GM19438 (cell line): ENCODE results near the gene CNKSR1.

Experiments used
- ATAC-seq: cut with Tn5 transposase; IDR thresholded peaks from one replicate; pipeline ENCODE4 v1.9.1; 2021; ENCODE audit warnings: low read depth; ENCODE audit not compliant: unreplicated experiment

Gene CNKSR1

DNA sequence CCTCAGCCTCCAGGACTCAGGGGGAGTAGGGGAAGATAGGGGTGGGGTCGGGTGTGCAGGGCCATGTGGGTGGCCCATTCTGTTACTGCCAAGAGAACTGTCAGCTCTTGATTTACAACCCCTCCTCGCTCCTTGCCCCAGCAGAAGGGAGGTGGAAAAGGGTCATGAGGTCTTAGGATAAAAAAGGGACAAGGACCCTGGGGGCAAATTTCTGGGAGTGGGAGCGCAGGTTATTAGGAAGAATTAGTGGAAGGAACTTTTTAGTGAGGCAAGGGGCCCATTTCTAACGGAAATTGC, 17.6 kb upstream of the CNKSR1 start:
- no peak for ATAC-seq

DNA sequence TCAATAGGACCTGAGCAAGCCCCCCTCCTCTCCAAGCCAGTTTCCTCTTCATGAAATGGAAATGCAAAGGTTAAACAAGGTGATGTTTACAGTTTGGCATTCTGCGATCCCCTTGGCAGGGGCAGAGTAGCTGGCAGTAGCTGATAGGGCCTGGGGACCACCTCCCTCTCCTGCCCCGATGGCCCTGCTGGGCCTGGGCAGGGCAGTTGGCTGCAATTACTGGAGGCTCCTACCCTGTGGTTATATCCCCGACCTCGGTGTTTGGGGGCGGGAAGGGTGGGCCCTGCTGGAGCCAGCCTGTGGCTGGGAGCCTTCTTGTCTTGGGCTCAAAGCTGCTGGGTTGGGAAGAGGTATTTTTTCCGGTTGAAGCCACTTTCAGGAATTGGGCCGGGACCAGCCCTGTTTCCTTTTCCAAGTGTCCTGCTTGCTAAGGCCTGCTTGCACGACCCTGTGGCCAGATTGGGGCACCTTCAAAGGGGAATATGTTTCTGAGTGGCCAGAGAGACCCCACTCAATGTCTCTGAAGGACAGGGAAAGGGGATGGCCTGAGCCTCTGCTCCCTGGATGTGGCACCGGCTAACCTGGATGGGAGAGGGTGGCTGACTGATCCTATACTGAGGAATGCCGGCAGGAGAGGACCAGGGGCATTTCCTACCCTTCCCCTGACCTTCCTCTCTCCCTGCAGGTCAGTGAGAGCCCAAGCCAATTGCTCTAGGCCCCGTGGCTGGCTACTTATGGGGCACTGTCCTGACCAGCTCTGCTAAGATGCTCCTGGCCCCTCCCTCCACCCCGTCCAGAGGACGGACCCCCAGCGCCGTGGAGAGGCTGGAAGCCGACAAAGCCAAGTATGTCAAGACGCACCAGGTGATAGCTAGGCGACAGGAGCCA, 16.5 kb upstream of the CNKSR1 start:
- ATAC-seq = no peak

DNA sequence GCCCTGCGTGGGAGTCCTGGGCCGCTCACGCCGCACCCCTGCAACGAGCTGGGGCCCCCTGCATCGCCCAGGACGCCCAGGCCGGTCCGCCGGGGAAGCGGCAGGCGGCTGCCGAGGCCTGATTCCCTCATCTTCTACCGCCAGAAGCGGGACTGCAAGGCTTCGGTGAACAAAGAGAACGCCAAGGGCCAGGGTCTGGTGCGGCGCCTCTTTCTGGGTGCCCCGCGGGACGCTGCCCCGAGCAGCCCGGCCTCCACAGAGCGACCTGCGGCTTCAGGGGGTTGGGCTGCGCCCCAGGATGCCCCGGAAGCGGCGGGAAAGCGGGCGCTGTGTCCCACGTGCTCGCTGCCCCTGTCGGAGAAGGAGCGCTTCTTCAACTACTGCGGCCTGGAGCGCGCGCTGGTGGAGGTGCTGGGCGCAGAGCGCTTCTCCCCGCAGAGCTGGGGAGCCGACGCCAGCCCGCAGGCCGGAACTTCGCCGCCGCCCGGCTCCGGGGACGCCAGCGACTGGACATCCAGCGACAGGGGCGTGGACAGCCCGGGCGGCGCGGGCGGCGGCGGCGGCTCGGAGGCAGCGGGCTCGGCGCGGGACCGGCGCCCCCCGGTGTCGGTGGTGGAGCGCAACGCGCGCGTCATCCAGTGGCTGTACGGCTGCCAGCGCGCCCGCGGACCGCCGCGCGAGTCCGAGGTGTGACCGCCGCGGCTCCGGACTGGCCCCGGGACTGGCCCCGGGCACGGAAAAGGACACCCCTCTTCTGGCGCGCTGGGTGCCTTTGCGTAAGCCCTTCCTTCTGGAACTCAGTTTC, 15.7 kb upstream of the CNKSR1 start:
- no peak for ATAC-seq

DNA sequence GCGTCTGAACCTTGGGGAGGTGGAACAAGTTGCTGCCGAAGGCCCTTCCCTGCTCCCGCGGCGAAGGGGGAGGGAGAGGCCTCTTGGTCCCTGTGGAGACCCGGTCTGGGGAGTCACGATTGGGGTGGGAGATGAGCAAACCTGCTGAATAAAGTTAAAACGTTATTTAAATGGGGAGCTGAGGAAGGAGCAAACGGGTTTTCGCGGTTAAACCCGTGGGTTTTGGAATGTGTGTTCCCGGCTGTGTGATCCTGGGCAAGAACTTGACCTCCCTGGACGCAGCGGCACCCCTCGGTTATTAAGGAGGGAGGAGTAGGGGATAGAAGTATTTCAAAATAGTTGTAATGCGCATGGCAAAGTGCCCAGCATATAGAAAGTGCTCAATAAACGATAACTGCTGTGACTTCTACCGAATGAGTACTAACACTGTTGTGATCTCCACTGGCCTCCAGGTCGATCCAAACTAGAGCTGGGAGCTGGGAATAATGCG, 15.0 kb upstream of the CNKSR1 start:
- ATAC-seq = no peak

DNA sequence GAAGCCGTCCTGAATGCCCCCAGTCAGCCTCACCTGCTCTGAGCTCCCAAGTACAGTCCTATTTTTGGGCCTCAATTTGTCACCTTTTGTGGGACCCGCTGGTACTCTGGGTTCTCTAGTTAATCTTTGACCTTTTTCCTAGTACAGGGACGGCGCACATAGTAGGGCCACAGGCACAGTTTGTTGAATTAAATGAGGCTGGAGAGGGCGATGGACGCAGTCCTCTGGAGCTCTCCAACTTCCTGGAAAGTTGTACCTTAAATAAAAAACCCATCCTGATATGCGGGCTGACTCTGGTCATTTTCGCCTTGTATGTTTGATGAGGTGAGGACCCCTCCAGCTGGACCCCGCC, 13.6 kb upstream of the CNKSR1 start:
- no peak for ATAC-seq

DNA sequence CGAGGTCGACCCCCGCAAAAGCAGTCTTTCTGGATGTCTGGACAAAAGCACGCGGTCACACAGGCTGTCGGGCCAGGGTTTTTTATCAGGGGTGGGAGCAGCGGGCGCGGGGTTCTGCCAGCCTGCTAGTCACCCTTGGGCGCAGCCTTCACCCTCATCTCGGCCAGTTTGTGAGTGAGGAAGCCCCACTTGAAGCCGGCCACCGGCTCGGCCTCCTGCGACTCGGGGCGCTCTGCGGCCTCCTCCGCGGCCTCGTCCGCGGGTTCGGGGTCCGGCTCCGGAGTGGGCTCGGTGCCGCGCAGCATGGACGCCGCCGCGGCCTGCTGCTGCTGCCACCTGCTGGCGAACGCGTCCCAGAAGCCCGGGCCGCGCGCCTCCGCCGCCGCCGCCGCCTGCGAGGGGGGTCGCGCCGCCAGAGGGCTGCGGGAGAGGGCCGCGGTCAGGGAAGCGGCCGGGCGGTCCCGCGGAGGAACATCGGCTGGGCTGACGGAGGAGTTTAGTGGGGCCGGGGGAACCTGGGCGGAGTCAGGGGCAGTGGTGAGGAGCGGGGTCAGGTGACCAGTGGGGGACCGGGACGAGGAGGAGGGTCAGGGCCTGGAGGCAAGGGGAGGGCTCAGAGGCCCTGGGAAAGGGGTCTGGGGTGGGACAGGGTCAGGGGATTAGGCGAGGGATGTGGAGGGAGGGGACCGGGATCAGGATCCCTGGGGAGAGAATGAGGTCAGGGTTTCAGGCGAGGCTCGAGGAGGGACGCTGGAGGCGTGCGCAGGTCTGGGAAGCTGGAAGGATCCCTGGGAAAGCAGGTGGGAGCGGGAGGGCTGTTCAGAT, 13.0 kb upstream of the CNKSR1 start:
- no peak for ATAC-seq

DNA sequence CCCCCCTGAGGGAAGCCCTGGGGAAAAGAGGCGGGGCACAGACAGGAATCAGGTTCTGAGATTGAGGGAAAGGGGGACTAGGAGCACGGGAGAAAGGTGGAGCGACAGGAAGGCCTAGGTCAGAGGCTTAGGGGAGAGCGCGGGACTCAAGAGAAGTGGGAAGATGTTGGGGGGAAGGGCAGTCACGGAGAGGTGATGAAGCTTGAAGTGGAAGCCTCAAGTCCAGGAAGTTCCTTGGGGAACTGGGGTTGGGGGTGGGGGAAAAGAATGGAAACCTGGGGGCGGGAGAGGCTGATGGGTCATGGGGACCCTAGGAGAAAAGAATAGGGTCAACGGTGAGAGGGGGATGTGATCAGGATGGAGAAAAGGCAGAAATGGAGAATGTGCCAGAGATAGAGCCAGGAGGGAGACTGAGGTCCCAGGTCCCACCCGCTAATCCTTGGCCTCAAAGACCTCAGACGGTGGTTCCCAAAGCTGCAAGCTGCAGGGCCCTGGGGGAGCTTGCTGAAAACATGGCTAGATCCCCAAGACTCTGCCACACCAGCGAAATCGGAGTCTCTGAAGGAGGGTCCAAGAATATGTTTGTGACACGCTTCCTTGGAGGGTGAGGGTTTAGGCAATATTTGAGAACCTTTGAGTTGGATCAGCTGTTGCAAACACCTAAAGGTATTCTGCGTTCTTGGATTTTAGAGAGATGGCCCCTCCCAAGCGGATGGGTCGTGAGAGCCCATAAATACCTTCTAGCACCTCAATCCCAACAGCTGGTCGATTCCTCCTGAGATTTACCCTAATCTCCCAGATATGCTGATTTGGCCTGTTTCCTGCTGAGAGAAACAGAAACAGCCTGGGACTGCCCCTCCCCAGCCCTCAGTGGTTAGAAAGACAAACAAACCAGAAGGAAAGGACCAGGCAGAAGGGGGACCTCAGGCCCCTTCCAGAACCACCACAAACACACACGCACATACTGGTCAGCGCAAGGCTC, 12.1 kb upstream of the CNKSR1 start:
- no peak for ATAC-seq

DNA sequence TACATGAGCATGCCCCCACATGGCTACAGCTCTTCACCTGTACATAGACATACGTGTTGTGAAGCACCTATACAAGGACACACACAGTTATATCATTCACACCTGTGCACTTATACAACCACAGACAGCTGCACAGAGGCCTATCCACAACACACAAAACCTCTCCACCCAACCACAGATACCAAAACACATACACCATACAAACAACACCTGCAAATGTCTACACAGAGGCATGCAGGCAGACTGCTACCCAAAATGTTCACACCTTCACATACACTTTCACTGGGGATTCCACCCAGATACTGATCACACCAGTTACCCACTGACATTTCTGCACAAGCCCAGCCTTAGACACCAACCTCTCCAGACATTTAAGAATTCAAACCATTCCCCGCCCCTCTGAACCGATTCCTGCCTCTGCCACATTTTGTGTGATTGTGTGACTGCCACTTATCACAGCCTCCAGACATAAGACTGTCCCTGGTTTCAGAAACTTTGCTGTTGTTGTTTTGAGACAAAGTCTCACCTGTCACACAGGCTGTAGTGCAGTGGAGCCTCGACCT, 10.5 kb upstream of the CNKSR1 start:
- ATAC-seq = no peak

DNA sequence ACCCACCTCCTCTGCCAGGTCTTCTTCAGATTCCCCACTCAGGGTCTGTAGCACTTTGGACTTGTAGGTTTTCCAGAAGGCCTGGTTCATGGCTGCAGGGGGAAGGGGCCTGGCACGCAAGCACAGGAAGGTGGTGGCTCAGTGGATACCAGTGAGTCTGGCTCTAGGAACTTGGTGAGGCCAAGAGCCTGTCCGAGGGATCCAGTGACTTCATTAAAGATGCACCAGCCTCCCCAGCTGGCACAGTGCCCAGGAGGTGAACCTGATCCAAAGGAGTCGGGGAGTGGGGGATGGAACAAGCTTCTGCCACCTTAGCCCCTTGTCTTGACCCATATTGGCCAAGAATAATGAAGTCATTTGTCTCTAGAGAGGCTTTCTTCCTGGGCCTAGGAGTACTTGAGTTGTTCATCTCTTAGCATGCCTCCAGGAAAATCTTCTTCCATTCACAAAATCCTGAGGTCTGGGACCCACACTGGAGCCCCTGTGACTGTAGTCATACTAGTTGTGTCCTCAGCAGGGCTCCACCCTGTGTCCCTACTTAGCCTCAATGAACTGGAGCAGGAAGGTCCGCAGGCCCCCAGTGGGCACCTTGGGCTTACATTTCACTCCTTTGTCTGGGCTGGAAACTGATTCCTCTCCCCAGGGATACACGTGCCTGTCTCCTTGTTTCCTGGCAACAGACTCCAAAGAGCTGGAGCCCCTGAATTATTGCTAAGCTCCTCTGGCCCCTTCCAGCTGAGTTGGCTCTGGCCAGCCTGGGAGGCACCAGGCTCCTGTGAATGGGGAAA, 8.7 kb upstream of the CNKSR1 start, which contains the start of gene C1orf232:
C1orf232 (minus strand) TSS at position 554 of the 788 bp plus-strand sequence; CDS start at position 90, 464 bp downstream.
- ATAC-seq = no peak

DNA sequence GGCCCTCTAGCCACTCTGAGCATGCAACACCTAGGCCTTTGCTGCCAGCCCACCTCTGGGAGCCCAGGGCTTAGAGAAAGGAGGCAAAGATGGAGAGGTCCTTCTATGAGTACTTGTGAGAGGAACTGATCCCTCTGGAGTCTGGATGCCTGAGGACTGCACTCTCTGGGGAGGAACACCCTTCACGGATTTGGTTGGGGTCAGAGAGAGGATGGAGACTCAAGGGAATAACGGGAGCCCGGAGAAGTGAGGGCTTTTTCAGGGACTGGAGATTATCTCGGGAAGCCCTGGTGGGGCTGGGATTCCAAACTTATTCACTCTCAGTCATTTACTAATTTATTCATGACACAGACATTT, 8.1 kb upstream of the CNKSR1 start:
- no peak for ATAC-seq

DNA sequence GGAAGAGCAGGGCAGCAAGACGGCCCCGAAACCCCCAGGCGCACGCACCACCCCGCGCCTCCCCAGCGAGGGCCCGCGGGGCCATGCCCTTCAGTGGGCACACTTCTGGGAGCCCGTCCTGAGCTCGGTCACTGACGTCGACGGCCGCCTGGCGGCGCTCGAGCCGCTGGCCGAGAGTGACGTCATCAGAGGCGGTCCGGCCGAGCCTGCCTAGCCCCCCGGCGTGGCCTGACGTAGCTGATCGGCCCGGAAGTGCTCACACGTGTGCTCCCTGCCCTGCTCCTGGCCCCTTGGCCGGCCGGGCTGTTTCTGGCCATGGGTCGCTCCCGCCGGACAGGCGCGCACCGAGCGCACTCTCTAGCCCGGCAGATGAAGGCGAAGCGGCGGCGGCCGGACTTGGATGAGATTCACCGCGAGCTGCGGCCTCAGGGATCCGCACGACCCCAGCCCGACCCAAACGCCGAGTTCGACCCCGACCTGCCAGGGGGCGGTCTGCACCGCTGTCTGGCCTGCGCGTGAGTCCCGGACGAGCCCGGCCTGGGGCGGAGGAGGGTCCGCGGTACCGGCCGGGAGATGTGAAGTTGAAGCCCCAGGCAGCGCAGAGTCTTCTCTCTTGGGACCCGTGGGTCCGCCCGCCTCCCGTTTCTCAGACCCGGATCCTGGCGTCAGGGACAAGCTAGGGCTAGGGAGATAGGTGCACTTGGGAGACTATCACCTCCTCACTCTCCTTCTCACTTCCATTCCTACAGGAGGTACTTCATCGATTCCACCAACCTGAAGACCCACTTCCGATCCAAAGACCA, 7.4 kb upstream of the CNKSR1 start, which contains the start of gene ZNF593:
ZNF593 (plus strand) TSS at position 240 of the 803 bp plus-strand sequence; CDS start at position 316, 76 bp downstream.
- ATAC-seq = peak; percentile 95

DNA sequence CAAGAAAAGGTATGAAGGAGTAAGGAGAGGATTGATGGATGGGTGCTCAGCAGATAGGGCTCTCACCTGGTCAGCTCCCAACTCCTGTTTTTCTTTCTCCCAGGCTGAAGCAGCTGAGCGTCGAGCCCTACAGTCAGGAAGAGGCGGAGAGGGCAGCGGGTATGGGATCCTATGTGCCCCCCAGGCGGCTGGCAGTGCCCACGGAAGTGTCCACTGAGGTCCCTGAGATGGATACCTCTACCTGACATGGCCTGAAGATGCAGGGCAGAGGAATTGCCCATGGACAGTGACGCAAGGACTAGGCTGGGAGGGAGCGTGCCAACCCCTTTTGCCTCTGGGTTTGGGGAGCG, 6.8 kb upstream of the CNKSR1 start:
- ATAC-seq = no peak

DNA sequence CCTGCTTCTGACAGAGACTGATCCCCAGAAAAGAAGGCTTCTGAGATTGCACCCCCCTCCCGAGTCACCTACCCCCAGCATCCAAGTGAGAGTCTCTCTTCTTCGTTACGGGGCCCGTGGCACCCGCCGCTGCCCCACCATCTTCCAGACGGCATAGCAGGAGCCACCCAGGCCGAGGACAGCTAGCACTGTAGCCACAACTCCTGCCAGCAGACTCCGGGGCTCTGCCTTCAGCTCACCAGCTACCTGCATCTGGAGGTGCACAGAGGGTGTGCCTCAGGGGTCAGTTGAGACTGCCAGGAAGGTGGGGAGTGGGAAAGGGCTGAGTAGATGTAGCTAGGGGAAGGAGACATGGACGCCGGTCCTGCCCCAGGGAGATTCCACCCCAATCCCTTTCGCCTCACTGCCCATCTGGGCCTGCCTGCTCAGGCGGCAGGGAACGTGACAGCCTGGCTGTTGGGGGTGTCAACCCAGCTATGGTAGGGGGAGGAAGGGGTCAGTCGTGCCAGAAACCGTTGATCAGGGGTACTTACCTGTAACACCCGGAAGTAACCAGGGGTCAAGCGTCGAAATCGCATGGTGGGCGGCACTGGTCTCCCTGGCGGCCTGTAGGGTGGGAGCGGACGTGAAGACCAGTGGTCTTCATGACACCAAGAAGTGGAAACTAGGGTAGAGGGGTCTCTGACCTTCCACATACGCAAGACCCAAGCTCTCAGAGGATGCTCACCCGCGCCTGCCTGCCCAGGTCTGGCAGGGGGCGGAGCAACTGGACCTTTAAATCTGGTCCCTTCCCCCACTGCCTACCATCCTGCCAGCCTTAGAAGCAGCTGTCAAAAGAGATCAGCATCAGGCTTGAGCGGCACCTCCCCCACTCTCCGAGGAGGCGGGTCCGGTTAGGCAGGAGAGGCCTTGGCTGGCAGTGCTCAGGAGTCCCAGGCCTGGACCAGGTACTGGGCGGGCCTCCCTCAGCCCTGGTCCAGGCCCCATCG, 5.9 kb upstream of the CNKSR1 start, which contains the start of gene ZNF593OS:
ZNF593OS (minus strand) TSS at position 749 of the 989 bp plus-strand sequence; CDS start at position 578, 171 bp downstream.
- no peak for ATAC-seq

DNA sequence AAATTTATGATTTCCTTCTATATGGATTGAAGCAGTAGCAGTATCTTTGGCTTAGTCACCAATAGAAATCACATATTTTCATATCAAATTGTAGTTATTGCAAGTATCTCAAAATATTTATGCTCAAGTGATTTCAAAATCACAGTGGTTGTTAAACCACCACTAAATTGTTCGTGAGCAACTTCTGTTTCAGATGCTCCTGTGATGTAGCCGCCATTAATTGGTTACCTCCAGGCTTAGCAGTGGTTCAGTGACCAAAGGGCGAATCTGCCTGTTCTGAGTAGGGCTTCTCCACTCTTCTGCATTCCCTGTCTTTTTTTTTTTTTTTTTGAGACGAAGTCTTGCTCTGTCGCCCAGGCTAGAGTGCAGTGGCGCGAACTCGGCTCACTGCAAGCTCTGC, 1.9 kb upstream of the CNKSR1 start:
- ATAC-seq = no peak

DNA sequence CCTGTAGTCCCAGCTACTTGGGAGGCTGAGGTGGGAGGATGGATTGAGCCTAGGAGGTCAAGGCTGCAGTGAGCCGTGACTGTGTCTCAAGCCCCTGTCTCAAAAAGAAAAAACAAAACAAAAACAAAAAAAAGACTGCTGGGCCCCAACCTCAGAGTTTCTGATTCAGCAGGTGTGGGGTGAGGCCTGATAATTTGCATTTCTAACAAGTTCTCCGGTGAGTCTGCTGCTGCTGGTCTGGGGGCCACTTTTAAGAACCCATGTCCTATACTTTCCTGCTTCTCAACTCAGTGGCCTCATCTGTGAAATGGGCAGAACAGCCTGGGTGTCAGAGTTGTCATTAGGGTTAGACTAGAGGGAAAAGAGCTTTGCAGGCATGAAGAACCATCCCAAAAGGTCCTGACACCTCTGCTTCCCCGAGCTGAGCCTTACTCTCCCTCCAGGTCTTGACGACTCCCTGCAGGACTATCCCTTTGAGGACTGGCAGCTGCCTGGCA, 2.8 kb downstream of the CNKSR1 start:
- ATAC-seq = no peak
